ENCODE results near the gene SCIN.

The SCIN gene

GRCh38 chr7:12620371-12620770, 49.9 kb downstream of the SCIN start:
- in situ Hi-C loops (cut with HindIII; ENCODE audit: low sequenced_read_pairs), result no loop called here
- TF ChIP-seq, protein P1, sequence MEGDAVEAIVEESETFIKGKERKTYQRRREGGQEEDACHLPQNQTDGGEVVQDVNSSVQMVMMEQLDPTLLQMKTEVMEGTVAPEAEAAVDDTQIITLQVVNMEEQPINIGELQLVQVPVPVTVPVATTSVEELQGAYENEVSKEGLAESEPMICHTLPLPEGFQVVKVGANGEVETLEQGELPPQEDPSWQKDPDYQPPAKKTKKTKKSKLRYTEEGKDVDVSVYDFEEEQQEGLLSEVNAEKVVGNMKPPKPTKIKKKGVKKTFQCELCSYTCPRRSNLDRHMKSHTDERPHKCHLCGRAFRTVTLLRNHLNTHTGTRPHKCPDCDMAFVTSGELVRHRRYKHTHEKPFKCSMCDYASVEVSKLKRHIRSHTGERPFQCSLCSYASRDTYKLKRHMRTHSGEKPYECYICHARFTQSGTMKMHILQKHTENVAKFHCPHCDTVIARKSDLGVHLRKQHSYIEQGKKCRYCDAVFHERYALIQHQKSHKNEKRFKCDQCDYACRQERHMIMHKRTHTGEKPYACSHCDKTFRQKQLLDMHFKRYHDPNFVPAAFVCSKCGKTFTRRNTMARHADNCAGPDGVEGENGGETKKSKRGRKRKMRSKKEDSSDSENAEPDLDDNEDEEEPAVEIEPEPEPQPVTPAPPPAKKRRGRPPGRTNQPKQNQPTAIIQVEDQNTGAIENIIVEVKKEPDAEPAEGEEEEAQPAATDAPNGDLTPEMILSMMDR (IDR thresholded peaks at IDR 0.05; ENCODE audit: low read depth, low read length, missing control alignments), result no peak
- no peak overlapping the region for H3K4me3 ChIP-seq (ENCODE audit: low read depth, low read length)
- no peak for DNase-seq (ENCODE audit: low read depth)

DNA sequence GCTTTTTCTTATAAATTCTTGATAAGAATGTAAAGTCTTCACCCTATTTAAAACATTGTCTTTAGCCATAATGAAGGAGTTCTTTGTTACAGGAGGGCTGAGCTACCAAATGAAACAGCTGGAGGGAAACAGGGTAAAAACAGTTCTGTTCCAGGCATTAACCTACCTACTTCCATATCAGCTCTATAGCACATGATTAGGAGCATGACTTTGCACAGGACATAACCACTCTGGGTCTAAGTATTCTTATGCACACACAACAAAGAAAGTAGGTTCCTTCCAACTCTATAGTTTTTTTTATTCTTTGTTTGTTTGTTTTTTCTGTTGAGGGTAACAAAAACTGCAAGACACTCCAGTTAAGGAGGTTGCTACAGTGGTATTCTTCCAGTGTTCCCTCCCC, 52.7 kb downstream of the SCIN start:
- in situ Hi-C loops (cut with HindIII; ENCODE audit: low sequenced_read_pairs), result no loop called here
- no peak for DNase-seq (ENCODE audit: low read depth)
- H3K4me3 ChIP-seq (ENCODE audit: low read depth, low read length), result no peak overlapping the region
- TF ChIP-seq, protein P1 (IDR thresholded peaks at IDR 0.05; ENCODE audit: low read depth, low read length, missing control alignments), result no peak

- H3K4me3 ChIP-seq (ENCODE audit: low read depth, low read length), result no peak overlapping the region
- no peak for DNase-seq (ENCODE audit: low read depth)
- TF ChIP-seq, protein P1 (IDR thresholded peaks at IDR 0.05; ENCODE audit: low read depth, low read length, missing control alignments), result peak; percentile 65
- in situ Hi-C loops (cut with HindIII; ENCODE audit: low sequenced_read_pairs), result no loop called here
Measured at GRCh38 chr7:12623885-12624498, 53.5 kb downstream of the SCIN start.

DNA sequence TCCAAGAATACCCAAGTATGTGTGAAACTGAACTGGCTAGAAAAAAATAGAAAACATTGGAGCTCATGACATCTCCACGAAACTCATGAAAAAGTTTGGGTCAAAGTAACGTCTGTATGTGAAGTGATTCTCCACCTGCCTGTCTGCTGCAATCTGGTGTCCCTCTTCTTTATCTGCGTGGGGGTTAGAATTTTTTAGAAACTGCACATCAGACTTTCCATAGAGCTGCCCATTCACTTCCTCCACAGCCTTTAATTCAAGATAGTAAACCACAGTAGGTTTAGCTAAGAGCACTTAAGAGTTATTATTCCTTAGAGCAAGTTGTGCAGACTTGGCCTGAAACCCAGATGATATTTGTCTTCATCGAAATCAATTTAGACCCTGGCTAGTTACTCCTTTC, 55.3 kb downstream of the SCIN start:
- no peak overlapping the region for H3K4me3 ChIP-seq (ENCODE audit: low read depth, low read length)
- TF ChIP-seq, protein P1 (IDR thresholded peaks at IDR 0.05; ENCODE audit: low read depth, low read length, missing control alignments), result no peak
- DNase-seq (ENCODE audit: low read depth), result no peak
- in situ Hi-C loops (cut with HindIII; ENCODE audit: low sequenced_read_pairs), result no loop called here

GRCh38 chr7:12629816-12630512, 59.4 kb downstream of the SCIN start:
- TF ChIP-seq, protein P1 (IDR thresholded peaks at IDR 0.05; ENCODE audit: low read depth, low read length, missing control alignments), result no peak
- no peak for DNase-seq (ENCODE audit: low read depth)
- in situ Hi-C loops (cut with HindIII; ENCODE audit: low sequenced_read_pairs), result no loop called here

DNA sequence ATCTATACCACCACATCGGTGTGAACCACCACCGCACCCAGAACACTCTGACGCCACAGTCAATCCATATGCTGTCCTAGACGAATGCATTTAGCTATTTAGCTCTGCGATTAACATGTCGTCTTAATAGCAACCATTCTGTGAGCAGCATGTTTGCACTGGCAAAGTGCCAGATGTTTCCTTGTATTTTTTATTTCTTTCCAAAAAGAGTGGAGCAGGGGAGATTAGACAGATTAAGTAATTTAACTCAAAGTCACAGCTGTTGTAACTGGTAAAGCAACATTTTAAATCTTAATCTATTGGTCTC, 59.9 kb downstream of the SCIN start:
- TF ChIP-seq, protein P1 (IDR thresholded peaks at IDR 0.05; ENCODE audit: low read depth, low read length, missing control alignments), result no peak
- in situ Hi-C loops (cut with HindIII; ENCODE audit: low sequenced_read_pairs), result no loop called here
- no peak for DNase-seq (ENCODE audit: low read depth)
- no peak overlapping the region for H3K4me3 ChIP-seq (ENCODE audit: low read depth, low read length)

More at GRCh38 chr7:12629816-12630512, 59.4 kb downstream of the SCIN start:
- H3K4me3 ChIP-seq (ENCODE audit: low read depth, low read length), result no peak overlapping the region

Measured in astrocyte of the cerebellum (primary cell).